ENCODE data around the gene C1QL1.

The C1QL1 gene

GRCh38 chr17:44930667-44931066 lies 37.4 kb downstream of the C1QL1 start:
- peaks cover 2% of the 10 kb centered on the region; the same call in 1 of the 2 replicates for H3F3A ChIP-seq (ENCODE audit: control insufficient read depth, insufficient read depth)
- H4K20me1 ChIP-seq (ENCODE audit: control insufficient read depth, insufficient read depth, low read depth, low read length) = no peaks in the 10 kb centered on the region
- H3K9me2 ChIP-seq (replicated peaks; ENCODE audit: control insufficient read depth, low read length) = no peaks in the 10 kb centered on the region
- H3K4me1 ChIP-seq (ENCODE audit: control insufficient read depth, low read length) = no peaks in the 10 kb centered on the region
- no peak overlapping the region for H3K27ac ChIP-seq (ENCODE audit: low read depth, low read length)
- no peaks in the 10 kb centered on the region for H3K27me3 ChIP-seq (ENCODE audit: control insufficient read depth, low read length)
- H3K9me3 ChIP-seq (ENCODE audit: control insufficient read depth, insufficient read depth, low read length) = no peaks in the 10 kb centered on the region
- H3K36me3 ChIP-seq (ENCODE audit: control insufficient read depth, low read length) = peaks cover 98% of the 10 kb centered on the region
- no peak overlapping the region for H3K4me2 ChIP-seq (ENCODE audit: low read length)
- no peak overlapping the region for H3K4me3 ChIP-seq (ENCODE audit: low read length)
- H3K79me2 ChIP-seq (ENCODE audit: control insufficient read depth, low read length) = peaks cover 1% of the 10 kb centered on the region; the same call in 1 of the 2 replicates
- no peak for TF ChIP-seq EZH2phosphoT487 (IDR thresholded peaks at IDR 0.05; ENCODE audit: borderline replicate concordance, low read length)
- no peak for TF ChIP-seq CTCF (IDR thresholded peaks at IDR 0.05; ENCODE audit: low read depth, low read length, poor library complexity, severe bottlenecking)

- H3K4me2 ChIP-seq (ENCODE audit: low read length) = no peak overlapping the region
- H3K4me3 ChIP-seq (ENCODE audit: low read length) = no peak overlapping the region
- no peaks in the 10 kb centered on the region for H3K9me2 ChIP-seq (replicated peaks; ENCODE audit: control insufficient read depth, low read length)
- H3K27me3 ChIP-seq (ENCODE audit: control insufficient read depth, low read length) = no peaks in the 10 kb centered on the region
- H3K36me3 ChIP-seq (ENCODE audit: control insufficient read depth, low read length) = peaks cover 84% of the 10 kb centered on the region
- TF ChIP-seq EZH2phosphoT487 (IDR thresholded peaks at IDR 0.05; ENCODE audit: borderline replicate concordance, low read length) (no peak), CTCF (IDR thresholded peaks at IDR 0.05; ENCODE audit: low read depth, low read length, poor library complexity, severe bottlenecking) (no peak)
- H4K20me1 ChIP-seq (ENCODE audit: control insufficient read depth, insufficient read depth, low read depth, low read length) = 0 out of 2 replicates have a peak, but pooled peaks cover 2% of the 10 kb centered on the region
- no peak overlapping the region for H3K27ac ChIP-seq (ENCODE audit: low read depth, low read length)
- no peaks in the 10 kb centered on the region for H3K79me2 ChIP-seq (ENCODE audit: control insufficient read depth, low read length)
- no peaks in the 10 kb centered on the region for H3K4me1 ChIP-seq (ENCODE audit: control insufficient read depth, low read length)
- no peaks in the 10 kb centered on the region for H3K9me3 ChIP-seq (ENCODE audit: control insufficient read depth, insufficient read depth, low read length)
- peaks cover 5% of the 10 kb centered on the region; the same call in 1 of the 2 replicates for H3F3A ChIP-seq (ENCODE audit: control insufficient read depth, insufficient read depth)
Observed at GRCh38 chr17:44928950-44929720, 39.0 kb downstream of the C1QL1 start.

- Histone ChIP-seq H3K9me2 (replicated peaks; ENCODE audit: control insufficient read depth, low read length) (no peaks in the 10 kb centered on the region), H3F3A (ENCODE audit: control insufficient read depth, insufficient read depth) (peaks cover 7% of the 10 kb centered on the region; the same call in 1 of the 2 replicates), H3K27ac (ENCODE audit: low read depth, low read length) (no peak overlapping the region), H3K4me2 (ENCODE audit: low read length) (no peak overlapping the region), H3K27me3 (ENCODE audit: control insufficient read depth, low read length) (no peaks in the 10 kb centered on the region), H3K36me3 (ENCODE audit: control insufficient read depth, low read length) (peaks cover 75% of the 10 kb centered on the region), H3K79me2 (ENCODE audit: control insufficient read depth, low read length) (no peaks in the 10 kb centered on the region), H3K4me3 (ENCODE audit: low read length) (no peak overlapping the region), H3K9me3 (ENCODE audit: control insufficient read depth, insufficient read depth, low read length) (no peaks in the 10 kb centered on the region), H3K4me1 (ENCODE audit: control insufficient read depth, low read length) (no peaks in the 10 kb centered on the region), H4K20me1 (ENCODE audit: control insufficient read depth, insufficient read depth, low read depth, low read length) (0 out of 2 replicates have a peak, but pooled peaks cover 3% of the 10 kb centered on the region)
- no peak for TF ChIP-seq EZH2phosphoT487 (IDR thresholded peaks at IDR 0.05; ENCODE audit: borderline replicate concordance, low read length)
- no peak for TF ChIP-seq CTCF (IDR thresholded peaks at IDR 0.05; ENCODE audit: low read depth, low read length, poor library complexity, severe bottlenecking)
Observed at GRCh38 chr17:44928136-44928535, 40.0 kb downstream of the C1QL1 start.

All from DOHH2 (cell line).